Breast epithelium (tissue), 4 donors: ENCODE data around the gene SCGN. TPM values are rescaled to one million over a fixed set of nuclear protein-coding genes. Genes with fewer than 3 reads are reported as not detected.

Experiments used
- DNase-seq, 2 donors: peaks; one replicate each; pipeline ENCODE4 v3.0.0-alpha.2; 2019; ENCODE audit warnings: low spot score in 2 of 2
- H3K27ac ChIP-seq, 2 donors: fragments of 200-600 bp; sonication (generic) in 1 of 2; one replicate each; pipeline ENCODE4 v1.5.1; 2016 to 2019; ENCODE audit warnings: mild to moderate bottlenecking in 1 of 2
- H3K27me3 ChIP-seq, 2 donors: fragments of 200-600 bp; sonication (generic) in 1 of 2; one replicate each; pipeline versions ENCODE4 v1.5.1 to v1.6.0; 2017 to 2019; ENCODE audit warnings: control low read depth in 1 of 2, mild to moderate bottlenecking in 1 of 2
- H3K36me3 ChIP-seq: fragments of 200-600 bp; one replicate; pipeline ENCODE4 v1.5.1; 2019
- H3K4me1 ChIP-seq, 2 donors: fragments of 200-600 bp; sonication (generic); one replicate each; pipeline ENCODE4 v1.5.1; 2016 to 2019; ENCODE audit warnings: control low read depth in 1 of 2
- H3K4me3 ChIP-seq, 3 donors: fragments of 200-600 bp; sonication (generic); 1 replicate in 2 of 3; 2 replicates in 1 of 3; pipeline ENCODE4 v1.5.1; 2016 to 2019; ENCODE audit warnings: mild to moderate bottlenecking in 3 of 3, moderate library complexity in 2 of 3
- H3K9me3 ChIP-seq, 2 donors: fragments of 200-600 bp; sonication (generic) in 1 of 2; one replicate each; pipeline ENCODE4 v1.5.1; 2016 to 2019; ENCODE audit warnings: control low read depth in 1 of 2
- CTCF ChIP-seq, 3 donors: fragments of 450-650 bp; IDR thresholded peaks; one replicate each; pipeline ENCODE4 v1.5.1; 2016 to 2017; ENCODE audit warnings: antibody characterized with exemption in 3 of 3, mild to moderate bottlenecking in 3 of 3, moderate library complexity in 3 of 3
- POLR2A ChIP-seq: fragments of 450-650 bp; IDR thresholded peaks from one replicate; pipeline ENCODE4 v1.6.1; 2016; ENCODE audit warnings: antibody characterized with exemption, mild to moderate bottlenecking, moderate library complexity
- POLR2AphosphoS5 ChIP-seq, 3 donors: sonication (generic); formaldehyde crosslinking; IDR thresholded peaks; one replicate each; pipeline ENCODE4 v1.6.1; 2017; ENCODE audit warnings: antibody characterized with exemption in 3 of 3
- intact Hi-C: fragments of 100-400 bp; cut with DNase I; formaldehyde crosslinking; loops from one replicate; pipeline ENCODE4 v1.15.1; 2023; ENCODE audit warnings: low total_unique reads
- total RNA-seq, 3 donors: library from RNA; depleted of rRNA; stranded (reverse); fragments of >200 nt; gene quantifications; one replicate each; pipeline ENCODE4 v1.1.0, GENCODE V29; 2016

The SCGN gene
- total RNA-seq, 3 donors from 2014 or later = 0.59 to 0.80 TPM; not detected in 1

DNA sequence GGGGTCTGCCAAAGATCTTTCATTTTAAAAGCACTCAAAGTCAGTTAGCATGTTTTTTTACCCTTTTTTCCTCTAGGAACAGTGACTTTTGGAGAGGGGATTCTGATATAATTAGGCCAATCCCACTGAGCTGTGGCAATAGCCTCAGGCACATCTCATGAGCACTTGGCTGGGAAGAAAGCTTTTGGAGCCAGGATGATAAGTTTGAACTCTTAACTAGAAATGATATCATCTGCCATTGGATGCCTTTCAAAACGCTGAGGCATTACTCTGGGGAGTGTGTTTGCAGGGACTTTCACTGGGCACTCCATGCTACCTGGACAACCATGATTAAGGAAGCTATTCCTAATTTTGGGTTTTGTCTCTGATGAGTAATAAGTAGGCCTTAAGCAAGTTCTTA is 3.7 kb downstream of the SCGN start:
- H3K27me3 ChIP-seq = peaks cover 0 to 20% of the 10 kb centered on the region in 2 donors
- H3K9me3 ChIP-seq = no peaks in the 10 kb centered on the region
- TF ChIP-seq CTCF (IDR thresholded peaks at IDR 0.05) = no peak
- TF ChIP-seq POLR2A = no peak
- no peak for TF ChIP-seq POLR2AphosphoS5 (IDR thresholded peaks at IDR 0.05)
- no peaks in the 10 kb centered on the region for H3K4me1 ChIP-seq
- H3K4me3 ChIP-seq = no peak overlapping the region
- DNase-seq = no peak
- intact Hi-C loops = no loop called here
- H3K36me3 ChIP-seq = no peaks in the 10 kb centered on the region
- no peak overlapping the region for H3K27ac ChIP-seq

- intact Hi-C loops = no loop called here
- H3K4me3 ChIP-seq = no peak overlapping the region
Measured at GRCh38 chr6:25659633-25660368, 7.8 kb downstream of the SCGN start.

DNA sequence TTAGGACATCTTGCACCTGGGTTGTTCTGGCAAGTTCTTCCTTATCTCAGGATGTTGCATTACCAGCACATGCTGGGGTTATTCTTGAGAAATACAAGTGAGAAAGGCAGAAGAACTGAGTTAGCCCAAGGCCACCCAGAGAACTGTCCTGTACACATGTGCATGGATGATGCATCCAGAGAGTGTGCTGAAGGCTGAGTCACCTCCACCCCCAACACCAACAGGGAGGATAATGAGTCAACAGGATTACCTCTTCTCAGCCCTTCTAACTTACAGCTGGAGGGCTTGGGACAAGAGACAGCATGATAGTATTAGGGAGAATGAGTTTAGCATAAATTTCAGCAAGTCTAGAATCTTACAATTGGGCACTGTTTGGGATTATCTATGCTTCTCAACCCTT is 8.5 kb downstream of the SCGN start:
- DNase-seq = no peak
- no peaks in the 10 kb centered on the region for H3K36me3 ChIP-seq
- H3K4me3 ChIP-seq = no peak overlapping the region
- no peak overlapping the region for H3K27ac ChIP-seq
- intact Hi-C loops = no loop called here
- no peaks in the 10 kb centered on the region for H3K27me3 ChIP-seq
- no peaks in the 10 kb centered on the region for H3K9me3 ChIP-seq
- H3K4me1 ChIP-seq = no peaks in the 10 kb centered on the region
- no peak for TF ChIP-seq CTCF (IDR thresholded peaks at IDR 0.05)
- TF ChIP-seq POLR2AphosphoS5 (IDR thresholded peaks at IDR 0.05) = no peak
- no peak for TF ChIP-seq POLR2A

More at GRCh38 chr6:25659633-25660368, 7.8 kb downstream of the SCGN start:
- Histone ChIP-seq H3K4me1 (no peaks in the 10 kb centered on the region), H3K27me3 (peaks cover 0 to 6% of the 10 kb centered on the region in 2 donors), H3K27ac (no peak overlapping the region), H3K9me3 (no peaks in the 10 kb centered on the region), H3K36me3 (no peaks in the 10 kb centered on the region)
- TF ChIP-seq POLR2A = no peak
- TF ChIP-seq POLR2AphosphoS5 (IDR thresholded peaks at IDR 0.05) = no peak
- no peak for TF ChIP-seq CTCF (IDR thresholded peaks at IDR 0.05)
- no peak for DNase-seq

GRCh38 chr6:25661129-25661779 is 9.2 kb downstream of the SCGN start:
- H3K4me3 ChIP-seq = no peak overlapping the region
- intact Hi-C loops = no loop called here
- DNase-seq = no peak
- TF ChIP-seq POLR2A = no peak
- no peak for TF ChIP-seq CTCF (IDR thresholded peaks at IDR 0.05)
- no peak for TF ChIP-seq POLR2AphosphoS5 (IDR thresholded peaks at IDR 0.05)
- no peaks in the 10 kb centered on the region for H3K27me3 ChIP-seq
- no peak overlapping the region for H3K27ac ChIP-seq
- no peaks in the 10 kb centered on the region for H3K4me1 ChIP-seq
- no peaks in the 10 kb centered on the region for H3K36me3 ChIP-seq
- no peaks in the 10 kb centered on the region for H3K9me3 ChIP-seq

DNA sequence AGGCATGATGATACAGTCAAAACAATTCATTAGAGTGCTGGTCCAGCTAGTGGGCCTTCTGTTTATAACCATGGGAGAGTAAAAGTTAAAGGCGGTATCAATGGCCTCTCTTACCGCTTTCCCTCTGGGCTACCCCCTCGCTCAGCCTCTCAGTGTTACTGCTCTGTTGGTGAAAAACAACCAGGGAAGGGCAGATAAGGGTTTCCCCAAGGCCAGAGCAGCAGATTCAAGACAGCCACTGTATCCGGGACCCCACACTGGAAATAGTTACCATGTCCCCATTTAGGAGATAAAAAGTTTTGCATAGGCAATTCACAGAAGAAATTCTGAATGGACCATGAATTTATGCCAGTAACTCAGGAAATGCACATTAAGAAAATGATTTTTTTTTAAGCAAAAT is 13.4 kb downstream of the SCGN start:
- Histone ChIP-seq H3K36me3 (no peaks in the 10 kb centered on the region), H3K4me1 (no peaks in the 10 kb centered on the region), H3K9me3 (no peaks in the 10 kb centered on the region), H3K27ac (no peak overlapping the region), H3K27me3 (no peaks in the 10 kb centered on the region), H3K4me3 (no peak overlapping the region)
- intact Hi-C loops = no loop called here
- no peak for DNase-seq
- TF ChIP-seq POLR2A (no peak), POLR2AphosphoS5 (IDR thresholded peaks at IDR 0.05) (no peak), CTCF (IDR thresholded peaks at IDR 0.05) (no peak)
